Measurements from ENCODE around the gene FLT3. TPM values are rescaled to one million over a fixed set of nuclear protein-coding genes. Genes with fewer than 3 reads are reported as not detected.

Gene FLT3
- total and polyA plus RNA-seq, 10 of the 15 experiments (the other 5 are each of a cell fraction or from before 2014, with no cell fraction given): 0.04 to 0.19 (median 0.11) TPM; not detected in 1

DNA sequence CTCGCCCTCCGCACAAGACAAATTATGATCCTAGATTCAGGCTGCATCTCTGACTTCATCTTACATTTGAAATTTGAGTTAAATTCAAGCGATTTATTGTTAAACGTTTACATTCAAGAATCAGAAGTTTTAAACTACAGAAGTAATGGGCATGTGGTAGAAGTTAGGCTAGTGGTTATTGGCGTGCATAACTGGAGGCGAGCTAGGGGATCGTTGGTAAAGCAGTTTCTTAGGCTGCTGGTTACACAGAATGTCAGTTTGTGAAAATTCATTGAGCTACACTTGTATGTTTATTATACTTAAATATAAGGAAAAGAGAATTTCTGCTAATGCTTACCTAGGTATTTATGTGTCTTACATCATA is 130.5 kb downstream of the FLT3 start:
- SMC1A ChIA-PET (ENCODE audit: uncharacterized antibody, unreplicated experiment): interaction anchor here (1.3 kb wide), 1 partner anchor 140 kb away, joined by 3 read pairs; no protein-coding TSS in a partner anchor
- 21% methylated on average over 7 of the region's 7 CpGs for WGBS (ENCODE audit: insufficient coverage, insufficient replicate concordance, low lambda C conversion rate, missing lambda C conversion rate)
- no peak overlapping the region for H3K27ac ChIP-seq (ENCODE audit: control insufficient read depth, insufficient read depth)
- DNase-seq (ENCODE audit: low read depth, low spot score): no peak
- in situ Hi-C loops (cut with MboI) (no loop called here), intact Hi-C loops (cut with micrococcal nuclease; ENCODE audit: unreplicated experiment) (no loop called here)
- CTCF ChIA-PET: interaction anchor here (0.6 to 1.4 kb wide), 3 partner anchors 13 to 143 kb away, joined by 3 to 8 read pairs (median 3); no protein-coding TSS in a partner anchor
- RAD21 ChIA-PET (ENCODE audit: unreplicated experiment): interaction anchor here (1.5 kb wide), 1 partner anchor 16 kb away, joined by 3 read pairs; no protein-coding TSS in a partner anchor
- FAIRE-seq: no peak
- H3K4me1 ChIP-seq (ENCODE audit: control insufficient read depth, insufficient read depth, low read length): no peaks in the 10 kb centered on the region
- no peaks in the 10 kb centered on the region for H3K9me3 ChIP-seq (replicated peaks; ENCODE audit: control insufficient read depth, insufficient read depth, low read length)
- no peak overlapping the region for H3K4me2 ChIP-seq (ENCODE audit: control insufficient read depth, insufficient read depth)
- no peaks in the 10 kb centered on the region for H3K36me3 ChIP-seq (ENCODE audit: control insufficient read depth in 2 of 2, insufficient read depth in 2 of 2, low read length in 1 of 2)
- TF ChIP-seq TCF3 (IDR thresholded peaks at IDR 0.05; ENCODE audit: borderline replicate concordance, insufficient read depth, low read depth, low read length) (no peak), MTA2 (IDR thresholded peaks at IDR 0.05; ENCODE audit: low read depth) (no peak), ASH2L (IDR thresholded peaks at IDR 0.05; ENCODE audit: borderline replicate concordance, low read depth) (no peak)
- POLR2A ChIA-PET: no interaction called here
- ATAC-seq: no peak
- H3K27me3 ChIP-seq (replicated peaks in 1 of 2; ENCODE audit: control insufficient read depth in 2 of 2, insufficient read depth in 2 of 2, low read length in 1 of 2): peaks cover 15 to 25% of the 10 kb centered on the region in 2 experiments
- H3K79me2 ChIP-seq (ENCODE audit: control insufficient read depth, insufficient read depth, low read length): no peaks in the 10 kb centered on the region
- no peaks in the 10 kb centered on the region for H4K20me1 ChIP-seq (ENCODE audit: control insufficient read depth, insufficient read depth)
- H2AFZ ChIP-seq (ENCODE audit: control insufficient read depth, low read depth, low read length): no peak overlapping the region
- BruUV-seq (replicated peaks): no TSS peak
- no peak overlapping the region for H3K4me3 ChIP-seq
- no peak overlapping the region for H3K9ac ChIP-seq (ENCODE audit: control insufficient read depth, insufficient read depth, low read length)

GRCh38 chr13:27969082-27969865 is 131.1 kb downstream of the FLT3 start, which contains the start of gene CDX2:
CDX2 (minus strand) TSS chr13:27969315; CDS start chr13:27969006, 309 bp downstream.
- WGBS (ENCODE audit: insufficient coverage, insufficient replicate concordance, low lambda C conversion rate, missing lambda C conversion rate): 42% methylated on average over 31 of the region's 34 CpGs
- peaks cover 16 to 25% of the 10 kb centered on the region in 2 experiments for H3K27me3 ChIP-seq (replicated peaks in 1 of 2; ENCODE audit: control insufficient read depth in 2 of 2, insufficient read depth in 2 of 2, low read length in 1 of 2)
- ChIA-PET SMC1A (ENCODE audit: uncharacterized antibody, unreplicated experiment) (interaction anchor here (1.3 kb wide), 1 partner anchor 139 kb away, joined by 3 read pairs; no protein-coding TSS in a partner anchor), POLR2A (no interaction called here), RAD21 (ENCODE audit: unreplicated experiment) (interaction anchor here (1.5 kb wide), 1 partner anchor 17 kb away, joined by 3 read pairs; no protein-coding TSS in a partner anchor), CTCF (interaction anchor here (1.3 to 1.4 kb wide), 2 partner anchors 18 to 143 kb away, joined by 3 to 8 read pairs; no protein-coding TSS in a partner anchor)
- H3K9me3 ChIP-seq (replicated peaks; ENCODE audit: control insufficient read depth, insufficient read depth, low read length): no peaks in the 10 kb centered on the region
- H3K4me1 ChIP-seq (ENCODE audit: control insufficient read depth, insufficient read depth, low read length): no peaks in the 10 kb centered on the region
- no peak within 1 kb of the TSS for H2AFZ ChIP-seq (ENCODE audit: control insufficient read depth, low read depth, low read length)
- in situ Hi-C loops (cut with MboI) (no loop called here), intact Hi-C loops (cut with micrococcal nuclease; ENCODE audit: unreplicated experiment) (no loop called here)
- no peak within 1 kb of the TSS for H3K9ac ChIP-seq (ENCODE audit: control insufficient read depth, insufficient read depth, low read length)
- DNase-seq (ENCODE audit: low read depth, low spot score): no peak
- no peak for ATAC-seq
- no peak for FAIRE-seq
- no TSS peak for BruUV-seq (replicated peaks)
- no peaks in the 10 kb centered on the region for H4K20me1 ChIP-seq (ENCODE audit: control insufficient read depth, insufficient read depth)
- H3K79me2 ChIP-seq (ENCODE audit: control insufficient read depth, insufficient read depth, low read length): no peaks in the 10 kb centered on the region
- no peak within 1 kb of the TSS for H3K4me2 ChIP-seq (ENCODE audit: control insufficient read depth, insufficient read depth)
- no peak within 1 kb of the TSS for H3K27ac ChIP-seq (ENCODE audit: control insufficient read depth, insufficient read depth)
- H3K36me3 ChIP-seq (ENCODE audit: control insufficient read depth in 2 of 2, insufficient read depth in 2 of 2, low read length in 1 of 2): no peaks in the 10 kb centered on the region
- no peak within 1 kb of the TSS for H3K4me3 ChIP-seq
- TF ChIP-seq ZNF384 (IDR thresholded peaks at IDR 0.05; ENCODE audit: borderline replicate concordance, low read depth, low read length): no peak
- TF ChIP-seq SREBF1 (IDR thresholded peaks at IDR 0.05; ENCODE audit: low read length): no peak
- no peak for TF ChIP-seq GABPA (IDR thresholded peaks at IDR 0.05; ENCODE audit: low read depth)
- no peak for TF ChIP-seq BCL3 (IDR thresholded peaks at IDR 0.05; ENCODE audit: borderline replicate concordance, insufficient read depth, low read depth, low read length, poor library complexity, severe bottlenecking)
- TF ChIP-seq, protein P1, sequence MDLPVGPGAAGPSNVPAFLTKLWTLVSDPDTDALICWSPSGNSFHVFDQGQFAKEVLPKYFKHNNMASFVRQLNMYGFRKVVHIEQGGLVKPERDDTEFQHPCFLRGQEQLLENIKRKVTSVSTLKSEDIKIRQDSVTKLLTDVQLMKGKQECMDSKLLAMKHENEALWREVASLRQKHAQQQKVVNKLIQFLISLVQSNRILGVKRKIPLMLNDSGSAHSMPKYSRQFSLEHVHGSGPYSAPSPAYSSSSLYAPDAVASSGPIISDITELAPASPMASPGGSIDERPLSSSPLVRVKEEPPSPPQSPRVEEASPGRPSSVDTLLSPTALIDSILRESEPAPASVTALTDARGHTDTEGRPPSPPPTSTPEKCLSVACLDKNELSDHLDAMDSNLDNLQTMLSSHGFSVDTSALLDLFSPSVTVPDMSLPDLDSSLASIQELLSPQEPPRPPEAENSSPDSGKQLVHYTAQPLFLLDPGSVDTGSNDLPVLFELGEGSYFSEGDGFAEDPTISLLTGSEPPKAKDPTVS (IDR thresholded peaks at IDR 0.05; ENCODE audit: low read depth, low read length): no peak
- no peak for TF ChIP-seq BMI1 (IDR thresholded peaks at IDR 0.05; ENCODE audit: borderline replicate concordance)
- no peak for TF ChIP-seq CBX3 (IDR thresholded peaks at IDR 0.05; ENCODE audit: borderline replicate concordance, low read depth)
